Right atrium auricular region (tissue), 2 donors: Measurements from ENCODE around the gene SLC11A2. TPM values are rescaled to one million over a fixed set of nuclear protein-coding genes. Genes with fewer than 3 reads are reported as not detected.
A peak's percentile ranks its signal among the peaks of the same experiment; 100 is the strongest.

Source experiments
- DNase-seq: peaks from one replicate; pipeline ENCODE4 v3.0.0-alpha.2; 2019; ENCODE audit warnings: low spot score
- H3K27ac ChIP-seq, 2 donors: fragments of 200-600 bp; sonication (generic); 1 replicate in 1 of 2; 2 replicates in 1 of 2; pipeline ENCODE4 v1.5.1; 2016 to 2019
- H3K27me3 ChIP-seq, 2 donors: fragments of 200-600 bp; sonication (generic); one replicate each; pipeline versions ENCODE4 v1.5.1 to v1.6.0; 2017 to 2019
- H3K36me3 ChIP-seq: fragments of 200-600 bp; sonication (generic); one replicate; pipeline ENCODE4 v1.5.1; 2016
- H3K4me1 ChIP-seq, 2 donors: fragments of 200-600 bp; sonication (generic); one replicate each; pipeline versions ENCODE4 v1.5.1 to v1.6.0; 2017 to 2019
- H3K4me3 ChIP-seq, 2 donors: fragments of 200-600 bp; sonication (generic); 1 replicate in 1 of 2; 2 replicates in 1 of 2; pipeline ENCODE4 v1.5.1; 2017 to 2019; ENCODE audit warnings: mild to moderate bottlenecking in 1 of 2, moderate library complexity in 1 of 2
- H3K9me3 ChIP-seq, 2 donors: fragments of 200-600 bp; sonication (generic); one replicate each; pipeline ENCODE4 v1.5.1; 2019
- CTCF ChIP-seq, 2 donors: fragments of 200-600 bp; sonication (generic); IDR thresholded peaks; one replicate each; pipeline ENCODE4 v1.5.1; 2019; ENCODE audit warnings: antibody characterized with exemption in 2 of 2
- total RNA-seq, 2 donors: library from RNA; depleted of rRNA; stranded (reverse); fragments of >200 nt; gene quantifications; one replicate each; pipeline ENCODE4 v1.1.0, GENCODE V29; 2016

Gene SLC11A2
- total RNA-seq, 2 donors from 2014 or later = 25.5 to 40.9 TPM

- TF ChIP-seq CTCF (IDR thresholded peaks at IDR 0.05) = no peak
- H3K27ac ChIP-seq = no peak overlapping the region
- H3K9me3 ChIP-seq = no peaks in the 10 kb centered on the region
- H3K4me3 ChIP-seq = no peak overlapping the region
- no peaks in the 10 kb centered on the region for H3K27me3 ChIP-seq
- H3K4me1 ChIP-seq = peaks cover 0 to 20% of the 10 kb centered on the region in 2 donors
- H3K36me3 ChIP-seq = peaks cover 44% of the 10 kb centered on the region
- DNase-seq = no peak
Measured at GRCh38 chr12:51051787-51052186, 25.6 kb upstream of the SLC11A2 start.

- TF ChIP-seq CTCF (IDR thresholded peaks at IDR 0.05) = no peak
- peak overlapping the region; percentile 72 to 88 for H3K4me3 ChIP-seq
Measured at GRCh38 chr12:51049525-51049924, 23.3 kb upstream of the SLC11A2 start.

GRCh38 chr12:51048661-51049251, 22.6 kb upstream of the SLC11A2 start:
- H3K36me3 ChIP-seq = peaks cover 21% of the 10 kb centered on the region
- H3K27me3 ChIP-seq = no peaks in the 10 kb centered on the region
- H3K4me1 ChIP-seq = peaks cover 0 to 20% of the 10 kb centered on the region in 2 donors
- no peak for TF ChIP-seq CTCF (IDR thresholded peaks at IDR 0.05)
- peak overlapping the region; percentile 96 to 99 for H3K27ac ChIP-seq
- no peak for DNase-seq
- H3K4me3 ChIP-seq = peak overlapping the region; percentile 72 to 88
- no peaks in the 10 kb centered on the region for H3K9me3 ChIP-seq

More at GRCh38 chr12:51049525-51049924, 23.3 kb upstream of the SLC11A2 start:
- DNase-seq = no peak
- Histone ChIP-seq H3K36me3 (peaks cover 29% of the 10 kb centered on the region), H3K9me3 (no peaks in the 10 kb centered on the region), H3K27me3 (no peaks in the 10 kb centered on the region), H3K27ac (no peak overlapping the region), H3K4me1 (peaks cover 0 to 20% of the 10 kb centered on the region in 2 donors)

- no peaks in the 10 kb centered on the region for H3K9me3 ChIP-seq
- peak; percentile 83 to 96 for TF ChIP-seq CTCF (IDR thresholded peaks at IDR 0.05)
- peak within 1 kb of the TSS; percentile 72 to 88 for H3K4me3 ChIP-seq
- peaks cover 13% of the 10 kb centered on the region for H3K36me3 ChIP-seq
- peaks cover 0 to 20% of the 10 kb centered on the region in 2 donors for H3K4me1 ChIP-seq
- peak within 1 kb of the TSS; percentile 96 to 99 for H3K27ac ChIP-seq
- H3K27me3 ChIP-seq = no peaks in the 10 kb centered on the region
- peak; percentile 97 for DNase-seq
Measured at GRCh38 chr12:51047655-51048540, 21.7 kb upstream of the SLC11A2 start, which contains the start of gene LETMD1. Gene LETMD1, plus strand, starts transcription at chr12:51048327. Its CDS starts 30 bp downstream, at chr12:51048357.

- no peak overlapping the region for H3K27ac ChIP-seq
- H3K36me3 ChIP-seq = no peaks in the 10 kb centered on the region
- no peaks in the 10 kb centered on the region for H3K4me1 ChIP-seq
- no peaks in the 10 kb centered on the region for H3K9me3 ChIP-seq
- no peak for TF ChIP-seq CTCF (IDR thresholded peaks at IDR 0.05)
- no peak for DNase-seq
- H3K4me3 ChIP-seq = no peak overlapping the region
- no peaks in the 10 kb centered on the region for H3K27me3 ChIP-seq
Measured at GRCh38 chr12:51036279-51036678, 10.1 kb upstream of the SLC11A2 start.
